HL-60 (cell line): Measurements from ENCODE around the gene PKP3.

Source experiments
- GABPA ChIP-seq: IDR thresholded peaks from 2 replicates; pipeline ENCODE4 v1.6.1; 2012; ENCODE audit warnings: low read depth
- POLR2AphosphoS5 ChIP-seq: IDR thresholded peaks from 2 replicates; pipeline ENCODE4 v1.6.1; 2012; ENCODE audit warnings: low read depth
- TF ChIP-seq, protein P1 (sequence below): IDR thresholded peaks from 2 replicates; pipeline ENCODE4 v1.6.1; 2012; ENCODE audit warnings: low read depth; ENCODE audit not compliant: insufficient replicate concordance
- TF ChIP-seq, protein P2 (sequence below): IDR thresholded peaks from one replicate; pipeline ENCODE4 v1.5.1; 2011; ENCODE audit warnings: low read length, control low read depth, inconsistent platforms; ENCODE audit not compliant: insufficient read depth

GRCh38 chr11:417652-418342, 23.8 kb downstream of the PKP3 start:
- no peak for TF ChIP-seq POLR2AphosphoS5
- TF ChIP-seq, protein P1, sequence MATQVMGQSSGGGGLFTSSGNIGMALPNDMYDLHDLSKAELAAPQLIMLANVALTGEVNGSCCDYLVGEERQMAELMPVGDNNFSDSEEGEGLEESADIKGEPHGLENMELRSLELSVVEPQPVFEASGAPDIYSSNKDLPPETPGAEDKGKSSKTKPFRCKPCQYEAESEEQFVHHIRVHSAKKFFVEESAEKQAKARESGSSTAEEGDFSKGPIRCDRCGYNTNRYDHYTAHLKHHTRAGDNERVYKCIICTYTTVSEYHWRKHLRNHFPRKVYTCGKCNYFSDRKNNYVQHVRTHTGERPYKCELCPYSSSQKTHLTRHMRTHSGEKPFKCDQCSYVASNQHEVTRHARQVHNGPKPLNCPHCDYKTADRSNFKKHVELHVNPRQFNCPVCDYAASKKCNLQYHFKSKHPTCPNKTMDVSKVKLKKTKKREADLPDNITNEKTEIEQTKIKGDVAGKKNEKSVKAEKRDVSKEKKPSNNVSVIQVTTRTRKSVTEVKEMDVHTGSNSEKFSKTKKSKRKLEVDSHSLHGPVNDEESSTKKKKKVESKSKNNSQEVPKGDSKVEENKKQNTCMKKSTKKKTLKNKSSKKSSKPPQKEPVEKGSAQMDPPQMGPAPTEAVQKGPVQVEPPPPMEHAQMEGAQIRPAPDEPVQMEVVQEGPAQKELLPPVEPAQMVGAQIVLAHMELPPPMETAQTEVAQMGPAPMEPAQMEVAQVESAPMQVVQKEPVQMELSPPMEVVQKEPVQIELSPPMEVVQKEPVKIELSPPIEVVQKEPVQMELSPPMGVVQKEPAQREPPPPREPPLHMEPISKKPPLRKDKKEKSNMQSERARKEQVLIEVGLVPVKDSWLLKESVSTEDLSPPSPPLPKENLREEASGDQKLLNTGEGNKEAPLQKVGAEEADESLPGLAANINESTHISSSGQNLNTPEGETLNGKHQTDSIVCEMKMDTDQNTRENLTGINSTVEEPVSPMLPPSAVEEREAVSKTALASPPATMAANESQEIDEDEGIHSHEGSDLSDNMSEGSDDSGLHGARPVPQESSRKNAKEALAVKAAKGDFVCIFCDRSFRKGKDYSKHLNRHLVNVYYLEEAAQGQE, result no peak
- TF ChIP-seq, protein P2, sequence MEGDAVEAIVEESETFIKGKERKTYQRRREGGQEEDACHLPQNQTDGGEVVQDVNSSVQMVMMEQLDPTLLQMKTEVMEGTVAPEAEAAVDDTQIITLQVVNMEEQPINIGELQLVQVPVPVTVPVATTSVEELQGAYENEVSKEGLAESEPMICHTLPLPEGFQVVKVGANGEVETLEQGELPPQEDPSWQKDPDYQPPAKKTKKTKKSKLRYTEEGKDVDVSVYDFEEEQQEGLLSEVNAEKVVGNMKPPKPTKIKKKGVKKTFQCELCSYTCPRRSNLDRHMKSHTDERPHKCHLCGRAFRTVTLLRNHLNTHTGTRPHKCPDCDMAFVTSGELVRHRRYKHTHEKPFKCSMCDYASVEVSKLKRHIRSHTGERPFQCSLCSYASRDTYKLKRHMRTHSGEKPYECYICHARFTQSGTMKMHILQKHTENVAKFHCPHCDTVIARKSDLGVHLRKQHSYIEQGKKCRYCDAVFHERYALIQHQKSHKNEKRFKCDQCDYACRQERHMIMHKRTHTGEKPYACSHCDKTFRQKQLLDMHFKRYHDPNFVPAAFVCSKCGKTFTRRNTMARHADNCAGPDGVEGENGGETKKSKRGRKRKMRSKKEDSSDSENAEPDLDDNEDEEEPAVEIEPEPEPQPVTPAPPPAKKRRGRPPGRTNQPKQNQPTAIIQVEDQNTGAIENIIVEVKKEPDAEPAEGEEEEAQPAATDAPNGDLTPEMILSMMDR, result no peak
- TF ChIP-seq GABPA, result no peak
